Measurements from ENCODE around the gene ARHGAP20. TPM values are rescaled to one million over a fixed set of nuclear protein-coding genes. Genes with fewer than 3 reads are reported as not detected.
A peak's percentile ranks its signal among the peaks of the same experiment; 100 is the strongest.

ARHGAP20 gene
- total RNA-seq, 1 donor, result 17.5 TPM

DNA sequence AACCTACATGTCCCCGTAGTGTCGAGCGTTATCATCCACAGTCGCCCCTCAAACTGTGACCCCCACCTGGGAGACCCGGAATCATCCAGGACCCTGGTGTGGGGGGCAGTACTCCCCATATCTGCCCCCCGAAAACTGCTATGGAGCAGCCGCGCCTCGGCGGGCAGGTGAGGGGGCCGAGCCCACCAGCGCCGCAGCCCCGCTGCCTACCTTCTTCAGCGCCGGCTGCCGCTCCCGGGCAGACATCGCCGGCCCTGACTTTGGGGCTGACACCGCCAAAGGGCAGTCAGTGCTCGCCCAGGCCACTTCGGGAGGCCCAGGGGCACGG lies 825 bp downstream of the ARHGAP20 start:
- H3K4me3 ChIP-seq (ENCODE audit: low read depth, low read length), result peak overlapping the region; percentile 87
- DNase-seq (ENCODE audit: low read depth), result no peak
- TF ChIP-seq, protein P1, sequence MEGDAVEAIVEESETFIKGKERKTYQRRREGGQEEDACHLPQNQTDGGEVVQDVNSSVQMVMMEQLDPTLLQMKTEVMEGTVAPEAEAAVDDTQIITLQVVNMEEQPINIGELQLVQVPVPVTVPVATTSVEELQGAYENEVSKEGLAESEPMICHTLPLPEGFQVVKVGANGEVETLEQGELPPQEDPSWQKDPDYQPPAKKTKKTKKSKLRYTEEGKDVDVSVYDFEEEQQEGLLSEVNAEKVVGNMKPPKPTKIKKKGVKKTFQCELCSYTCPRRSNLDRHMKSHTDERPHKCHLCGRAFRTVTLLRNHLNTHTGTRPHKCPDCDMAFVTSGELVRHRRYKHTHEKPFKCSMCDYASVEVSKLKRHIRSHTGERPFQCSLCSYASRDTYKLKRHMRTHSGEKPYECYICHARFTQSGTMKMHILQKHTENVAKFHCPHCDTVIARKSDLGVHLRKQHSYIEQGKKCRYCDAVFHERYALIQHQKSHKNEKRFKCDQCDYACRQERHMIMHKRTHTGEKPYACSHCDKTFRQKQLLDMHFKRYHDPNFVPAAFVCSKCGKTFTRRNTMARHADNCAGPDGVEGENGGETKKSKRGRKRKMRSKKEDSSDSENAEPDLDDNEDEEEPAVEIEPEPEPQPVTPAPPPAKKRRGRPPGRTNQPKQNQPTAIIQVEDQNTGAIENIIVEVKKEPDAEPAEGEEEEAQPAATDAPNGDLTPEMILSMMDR (IDR thresholded peaks at IDR 0.05; ENCODE audit: insufficient read depth, low read length), result no peak

DNA sequence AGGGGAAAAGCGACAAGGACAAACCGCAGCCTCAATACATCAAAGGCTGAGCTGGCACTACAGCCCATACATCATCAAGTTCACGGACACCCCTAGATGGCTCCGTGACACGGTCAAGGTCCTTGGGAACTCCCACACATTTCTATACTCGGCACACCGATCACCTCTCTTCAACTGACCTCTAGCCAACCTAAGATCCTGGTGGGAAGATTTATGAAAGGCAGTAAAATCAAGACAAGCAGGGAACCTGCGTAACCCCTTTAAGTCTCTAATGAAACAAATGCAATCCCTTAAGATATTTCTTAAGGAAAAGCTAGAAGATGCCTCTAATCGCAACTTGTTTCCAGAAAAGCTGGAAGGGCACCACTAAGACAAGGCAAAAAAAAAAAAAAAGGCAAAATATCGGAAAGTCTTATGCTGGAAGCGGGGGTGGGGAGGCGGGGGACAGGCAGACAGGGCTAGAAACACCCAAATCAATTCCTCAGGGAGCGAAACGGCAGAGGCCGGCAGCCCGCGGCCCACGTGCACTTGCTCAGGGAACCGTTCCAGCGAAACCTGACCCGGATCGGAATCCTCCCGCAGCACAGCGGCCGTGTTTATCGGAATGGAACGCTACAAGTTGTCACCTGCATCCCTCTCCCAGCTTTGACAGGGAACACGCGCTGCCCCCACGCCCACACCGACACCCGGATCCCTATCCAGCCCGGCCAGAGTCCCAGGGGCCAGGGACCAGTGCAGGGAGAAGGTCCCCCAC lies 1.4 kb downstream of the ARHGAP20 start:
- peak; percentile 59 for DNase-seq (ENCODE audit: low read depth)
- TF ChIP-seq, protein P1 (IDR thresholded peaks at IDR 0.05; ENCODE audit: insufficient read depth, low read length), result no peak
- peak overlapping the region; percentile 87 for H3K4me3 ChIP-seq (ENCODE audit: low read depth, low read length)

DNA sequence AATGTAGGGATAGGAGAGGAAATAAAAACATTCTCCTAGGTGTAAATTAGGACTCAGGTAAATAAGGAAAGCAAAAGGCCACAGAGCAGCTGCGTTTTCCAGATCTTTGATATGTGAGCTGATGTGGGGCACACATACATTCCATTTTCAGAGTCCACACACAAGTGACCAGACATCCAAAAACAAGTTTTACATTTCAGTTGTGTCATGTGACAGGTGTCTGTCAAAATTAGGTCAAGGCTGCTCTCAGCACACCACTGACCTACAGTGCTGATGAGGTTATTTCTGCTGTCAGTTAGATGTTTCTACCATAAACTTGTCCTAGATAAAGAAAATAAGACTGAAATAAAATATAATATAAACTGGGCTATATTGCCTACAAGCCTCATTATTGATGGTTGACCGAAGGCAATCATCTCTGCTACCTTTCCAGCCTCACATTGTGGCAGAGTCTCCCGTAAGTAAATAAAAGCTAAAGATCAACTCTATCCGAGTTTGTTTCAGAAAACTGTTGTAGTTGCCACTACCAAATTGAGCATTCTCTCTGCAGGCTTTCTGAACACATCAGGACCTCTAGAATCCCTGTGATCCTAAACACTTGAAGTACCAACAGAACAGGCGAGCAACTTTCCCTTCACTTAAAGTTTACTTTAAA lies 7.9 kb downstream of the ARHGAP20 start:
- DNase-seq (ENCODE audit: low read depth), result no peak
- H3K4me3 ChIP-seq (ENCODE audit: low read depth, low read length), result no peak overlapping the region
- TF ChIP-seq, protein P1 (IDR thresholded peaks at IDR 0.05; ENCODE audit: insufficient read depth, low read length), result no peak

DNA sequence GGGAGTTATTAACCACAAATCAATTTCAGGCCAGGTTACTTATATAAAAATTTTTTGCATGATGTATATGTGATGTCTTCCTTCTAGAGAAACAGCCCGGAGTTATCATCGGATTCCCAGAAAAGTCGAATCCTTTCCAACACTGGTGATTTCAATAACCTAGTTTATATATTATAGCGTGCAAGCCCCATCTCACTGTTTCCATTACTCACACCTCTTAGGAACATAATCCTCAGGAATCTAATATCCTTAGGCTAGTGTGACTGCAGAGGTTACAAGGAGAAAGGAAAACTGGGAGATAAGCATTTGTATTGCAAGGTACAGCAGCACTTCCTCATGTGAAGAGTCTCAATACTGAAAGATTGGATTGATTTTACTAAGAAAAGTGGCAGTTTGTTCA lies 20.3 kb downstream of the ARHGAP20 start:
- TF ChIP-seq, protein P1 (IDR thresholded peaks at IDR 0.05; ENCODE audit: insufficient read depth, low read length), result no peak
- peak; percentile 58 for DNase-seq (ENCODE audit: low read depth)
- H3K4me3 ChIP-seq (ENCODE audit: low read depth, low read length), result no peak overlapping the region

DNA sequence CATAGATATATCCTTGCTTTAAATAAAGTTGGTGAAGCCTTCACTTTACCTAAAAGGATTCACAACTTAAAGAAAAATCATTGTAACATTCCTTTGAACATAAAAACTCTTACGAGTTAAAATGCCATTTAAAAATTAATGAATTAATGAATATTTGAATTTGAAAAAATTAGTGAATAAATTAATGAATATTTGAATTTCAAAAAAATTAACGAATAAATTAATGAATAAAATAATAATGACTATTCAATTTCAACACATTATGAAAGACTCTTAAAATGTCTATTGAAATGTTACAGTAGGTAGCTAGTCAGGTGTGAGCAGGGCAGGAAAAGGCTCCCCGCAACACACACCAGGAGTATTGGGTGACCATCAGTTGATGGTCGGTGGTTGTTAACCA lies 22.9 kb downstream of the ARHGAP20 start:
- DNase-seq (ENCODE audit: low read depth), result no peak
- TF ChIP-seq, protein P1 (IDR thresholded peaks at IDR 0.05; ENCODE audit: insufficient read depth, low read length), result no peak

DNA sequence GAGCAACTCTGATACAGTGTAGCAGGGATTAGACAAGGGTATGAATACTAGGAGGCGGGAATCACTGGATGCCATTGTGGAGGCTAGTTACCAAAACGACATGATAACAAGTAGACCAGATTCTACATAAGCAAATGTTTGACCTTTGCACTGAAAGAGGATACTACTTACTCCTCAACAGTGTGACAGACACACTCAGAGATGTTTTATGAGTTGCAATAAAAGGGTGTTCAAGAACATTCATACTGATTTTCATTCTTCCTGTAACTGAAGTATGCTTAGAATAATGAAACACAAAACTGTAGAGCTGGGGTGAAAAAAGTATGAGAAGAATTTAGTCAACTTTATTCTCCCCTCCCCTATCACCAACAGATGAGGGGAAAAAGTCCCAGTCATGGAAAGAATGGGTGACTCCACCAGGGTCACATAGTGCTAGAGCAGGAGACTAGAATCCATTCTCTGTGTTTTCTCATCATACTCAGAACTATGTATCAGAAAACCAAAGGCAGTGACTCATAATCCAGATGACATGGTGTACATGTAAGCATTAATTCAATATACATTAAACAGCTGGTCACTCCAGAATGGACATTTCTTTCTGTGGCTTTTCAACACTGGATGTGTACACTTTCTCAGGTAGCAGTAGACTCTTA lies 32.8 kb downstream of the ARHGAP20 start:
- TF ChIP-seq, protein P1 (IDR thresholded peaks at IDR 0.05; ENCODE audit: insufficient read depth, low read length), result no peak
- no peak overlapping the region for H3K4me3 ChIP-seq (ENCODE audit: low read depth, low read length)
- peak; percentile 39 for DNase-seq (ENCODE audit: low read depth)

More for the DNA sequence above, 22.9 kb downstream of the ARHGAP20 start:
- no peak overlapping the region for H3K4me3 ChIP-seq (ENCODE audit: low read depth, low read length)

Measured in fibroblast of the aortic adventitia (primary cell).